ENCODE measurements around the gene TRMT2A.

TRMT2A gene

GRCh38 chr22:20131859-20132685 lies 15.0 kb upstream of the TRMT2A start:
- DNase-seq (ENCODE audit: extremely low read depth, low read depth) = no peak
- TF ChIP-seq CTCF (IDR thresholded peaks at IDR 0.05; ENCODE audit: low read depth, low read length) = no peak

DNA sequence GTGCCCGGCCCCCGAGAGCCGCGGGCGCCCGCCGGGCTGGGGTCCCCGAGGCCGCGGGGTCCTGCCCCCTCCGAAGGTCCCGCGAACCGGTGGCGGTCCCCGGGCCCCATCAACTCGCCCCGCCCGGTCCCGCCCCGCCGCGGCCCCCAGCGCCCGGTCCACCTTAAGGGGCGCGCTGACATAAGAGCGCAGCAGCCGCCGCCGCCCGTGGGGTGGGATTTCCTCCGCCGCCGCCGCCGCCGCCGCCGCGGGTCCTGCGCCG lies 14.5 kb upstream of the TRMT2A start, which contains the start of gene ZDHHC8:
TSS of gene ZDHHC8 (plus strand) at position 208 of the 262 bp plus-strand sequence. CDS start 144 bp downstream, outside the sequence.
- DNase-seq (ENCODE audit: extremely low read depth, low read depth) = no peak
- TF ChIP-seq CTCF (IDR thresholded peaks at IDR 0.05; ENCODE audit: low read depth, low read length) = no peak

GRCh38 chr22:20130731-20131596 lies 13.9 kb upstream of the TRMT2A start:
- DNase-seq (ENCODE audit: extremely low read depth, low read depth) = peak; percentile 49
- TF ChIP-seq CTCF (IDR thresholded peaks at IDR 0.05; ENCODE audit: low read depth, low read length) = no peak

GRCh38 chr22:20130319-20130718 lies 13.3 kb upstream of the TRMT2A start:
- no peak for TF ChIP-seq CTCF (IDR thresholded peaks at IDR 0.05; ENCODE audit: low read depth, low read length)
- DNase-seq (ENCODE audit: extremely low read depth, low read depth) = no peak

DNA sequence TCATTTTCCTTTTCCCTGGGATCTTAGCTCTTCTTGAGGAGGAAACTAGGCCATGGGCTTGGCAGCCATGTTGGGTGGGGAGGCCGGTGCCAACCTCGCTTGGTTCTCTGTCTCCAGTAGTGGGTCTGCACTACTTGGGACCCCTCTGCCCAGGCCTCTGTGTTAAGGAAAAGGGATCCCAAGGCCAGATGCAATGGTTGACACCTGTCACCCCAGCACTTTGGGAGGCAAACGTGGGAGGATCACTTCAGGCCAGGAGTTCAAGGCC lies 12.7 kb upstream of the TRMT2A start:
- no peak for DNase-seq (ENCODE audit: extremely low read depth, low read depth)
- TF ChIP-seq CTCF (IDR thresholded peaks at IDR 0.05; ENCODE audit: low read depth, low read length) = no peak

- no peak for DNase-seq (ENCODE audit: extremely low read depth, low read depth)
Observed at GRCh38 chr22:20128902-20129746, 12.1 kb upstream of the TRMT2A start.

More at GRCh38 chr22:20128902-20129746, 12.1 kb upstream of the TRMT2A start:
- peak; percentile 22 for TF ChIP-seq CTCF (IDR thresholded peaks at IDR 0.05; ENCODE audit: low read depth, low read length)
